Testis (tissue), 3 donors: ENCODE data around the gene COL5A1. TPM values are rescaled to one million over a fixed set of nuclear protein-coding genes. Genes with fewer than 3 reads are reported as not detected.

Experiments used
- DNase-seq: peaks from one replicate; pipeline ENCODE4 v3.0.0-alpha.2; 2019
- H3K27ac ChIP-seq, 2 donors: fragments of 200-600 bp; sonication (generic); one replicate each; pipeline ENCODE4 v1.5.1; 2019
- H3K27me3 ChIP-seq: fragments of 200-600 bp; sonication (generic); one replicate; pipeline ENCODE4 v1.5.1; 2019
- H3K36me3 ChIP-seq: fragments of 200-600 bp; sonication (generic); one replicate; pipeline ENCODE4 v1.5.1; 2017; ENCODE audit warnings: low read depth; ENCODE audit errors: missing control alignments
- H3K4me1 ChIP-seq: fragments of 200-600 bp; sonication (generic); one replicate; pipeline ENCODE4 v1.5.1; 2019
- H3K4me3 ChIP-seq, 2 donors: fragments of 200-600 bp; sonication (generic); one replicate each; pipeline ENCODE4 v1.5.1; 2017 to 2019
- H3K9me3 ChIP-seq: fragments of 200-600 bp; sonication (generic); one replicate; pipeline ENCODE4 v1.5.1; 2017
- CTCF ChIP-seq, 3 experiments: fragments of 450-650 bp in 2 of 3; fragments of 200-600 bp in 1 of 3; sonication (generic) in 1 of 3; IDR thresholded peaks; one replicate each; pipeline ENCODE4 v1.5.1; 2016 to 2019; ENCODE audit warnings: antibody characterized with exemption in 3 of 3, mild to moderate bottlenecking in 2 of 3, moderate library complexity in 1 of 3
- POLR2A ChIP-seq: fragments of 450-650 bp; IDR thresholded peaks from one replicate; pipeline ENCODE4 v1.6.1; 2017; ENCODE audit warnings: antibody characterized with exemption, mild to moderate bottlenecking, moderate library complexity
- WGBS, 2 donors: methylation state at CpG; one replicate each; pipeline ENCODE4 v1.1.5; 2018; 5-methylcytosine and 5-hydroxymethylcytosine counted together
- intact Hi-C: fragments of 100-400 bp; cut with DNase I; formaldehyde crosslinking; loops from one replicate; pipeline ENCODE4 v1.15.1; 2023; ENCODE audit warnings: low total_unique reads
- polyA plus RNA-seq: library from polyadenylated mRNA; stranded (reverse); fragments of 350-450 nt; fragmentation: Illumina TruSeq; extraction: RNeasy Lipid Tissue Mini Kit (QIAGEN cat#74804); gene quantifications from one replicate; pipeline ENCODE4 v1.2.3, GENCODE V29; 2014; ENCODE audit warnings: low read depth, low replicate concordance; ENCODE audit not compliant: insufficient read depth
- total RNA-seq, 2 donors: library from RNA; depleted of rRNA; stranded (reverse); fragments of >200 nt; gene quantifications; one replicate each; pipeline ENCODE4 v1.2.3, GENCODE V29; 2016

COL5A1 gene
- total and polyA plus RNA-seq, 3 donors from 2014 or later = 18.5 to 34.3 (median 20.8) TPM

DNA sequence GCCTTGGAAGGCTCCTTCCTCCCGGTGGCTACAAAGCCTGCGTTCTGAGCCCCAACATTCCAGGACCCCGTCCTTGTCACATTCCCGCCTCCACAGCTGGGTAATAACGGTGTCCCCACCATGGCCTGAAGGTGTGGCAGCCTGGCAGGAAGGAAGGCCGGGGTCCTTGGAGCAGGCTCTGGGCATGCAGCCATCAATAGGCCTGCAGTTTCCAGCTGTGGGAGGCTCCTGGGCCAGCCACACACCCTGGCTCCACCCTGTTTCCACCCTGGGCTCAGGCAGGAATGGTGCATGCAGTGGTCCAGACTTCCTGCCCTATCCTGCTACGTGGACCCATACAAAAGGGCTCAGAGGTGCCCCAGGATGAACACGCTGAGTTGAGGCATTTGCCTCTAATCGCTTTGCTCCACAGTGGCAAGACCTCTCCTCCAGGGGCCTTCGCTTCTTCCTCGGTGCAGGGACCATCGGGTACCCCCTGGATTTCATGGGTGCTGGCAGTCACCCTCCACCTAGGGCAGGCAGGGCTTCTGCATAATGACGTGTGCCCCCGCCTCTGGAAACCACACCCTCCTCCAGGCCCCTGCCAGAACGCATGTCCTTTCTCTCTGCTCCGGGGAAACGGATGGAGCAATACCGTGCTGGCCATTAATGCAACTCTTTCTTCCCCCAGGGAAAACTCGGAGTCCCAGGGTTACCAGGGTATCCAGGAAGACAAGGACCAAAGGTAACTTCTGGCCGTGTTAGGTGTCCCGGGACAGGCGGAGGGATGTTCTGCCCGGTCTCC lies 143.9 kb downstream of the COL5A1 start:
- no peaks in the 10 kb centered on the region for H3K36me3 ChIP-seq
- TF ChIP-seq POLR2A (no peak), CTCF (IDR thresholded peaks at IDR 0.05) (no peak)
- H3K27me3 ChIP-seq = no peaks in the 10 kb centered on the region
- DNase-seq = no peak
- no peaks in the 10 kb centered on the region for H3K9me3 ChIP-seq
- whole genome bisulfite sequencing, 2 donors = 81 to 89% methylated on average over 16 to 23 of the region's 23 CpGs
- no peak overlapping the region for H3K27ac ChIP-seq
- intact Hi-C loops = no loop called here
- H3K4me1 ChIP-seq = no peaks in the 10 kb centered on the region
- no peak overlapping the region for H3K4me3 ChIP-seq

GRCh38 chr9:134787601-134788531 lies 146.3 kb downstream of the COL5A1 start:
- H3K27me3 ChIP-seq = no peaks in the 10 kb centered on the region
- no peak overlapping the region for H3K4me3 ChIP-seq
- no peaks in the 10 kb centered on the region for H3K4me1 ChIP-seq
- no peak for DNase-seq
- no peaks in the 10 kb centered on the region for H3K9me3 ChIP-seq
- no peak for TF ChIP-seq CTCF (IDR thresholded peaks at IDR 0.05)
- no peak for TF ChIP-seq POLR2A
- intact Hi-C loops = no loop called here
- 91 to 95% methylated on average over 7 of the region's 8 CpGs for WGBS, 2 donors
- H3K36me3 ChIP-seq = no peaks in the 10 kb centered on the region
- H3K27ac ChIP-seq = no peak overlapping the region

DNA sequence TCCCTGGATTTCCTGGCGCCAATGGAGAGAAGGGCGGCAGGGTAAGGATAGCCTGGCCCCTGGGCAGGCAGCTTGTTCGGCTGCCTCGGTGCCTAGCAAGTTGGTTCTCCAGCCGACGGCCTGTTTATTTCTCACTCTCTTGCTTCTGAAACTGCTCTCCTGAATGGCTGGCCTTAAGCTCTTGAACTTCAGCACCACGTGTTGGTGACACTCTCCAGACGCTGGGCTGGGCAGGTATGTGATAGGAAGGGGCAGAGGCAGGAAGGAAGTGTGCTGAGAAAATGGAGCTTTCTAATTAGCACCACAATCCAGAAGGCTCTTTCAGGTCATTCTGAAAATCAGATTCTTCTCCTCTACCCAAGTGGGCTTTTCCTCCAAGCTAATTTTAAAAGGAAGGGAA lies 147.6 kb downstream of the COL5A1 start:
- no peaks in the 10 kb centered on the region for H3K9me3 ChIP-seq
- DNase-seq = no peak
- H3K4me1 ChIP-seq = no peaks in the 10 kb centered on the region
- intact Hi-C loops = no loop called here
- TF ChIP-seq CTCF (IDR thresholded peaks at IDR 0.05) (no peak), POLR2A (no peak)
- H3K4me3 ChIP-seq = no peak overlapping the region
- H3K27me3 ChIP-seq = no peaks in the 10 kb centered on the region
- no peaks in the 10 kb centered on the region for H3K36me3 ChIP-seq
- 81 to 82% methylated on average over 8 of the region's 8 CpGs for WGBS, 2 donors
- no peak overlapping the region for H3K27ac ChIP-seq

- TF ChIP-seq CTCF (IDR thresholded peaks at IDR 0.05) (no peak), POLR2A (no peak)
- no peaks in the 10 kb centered on the region for H3K9me3 ChIP-seq
- no peak for DNase-seq
- no peak overlapping the region for H3K27ac ChIP-seq
- no peaks in the 10 kb centered on the region for H3K36me3 ChIP-seq
- 93 to 94% methylated on average over 6 to 9 of the region's 9 CpGs for WGBS, 2 donors
- intact Hi-C loops = no loop called here
- H3K4me3 ChIP-seq = no peak overlapping the region
- no peaks in the 10 kb centered on the region for H3K4me1 ChIP-seq
- H3K27me3 ChIP-seq = no peaks in the 10 kb centered on the region
These were observed 149.4 kb downstream of the COL5A1 start for GRCh38 chr9:134791009-134791408.
